HT1080 (cell line): ENCODE results near the gene M1AP. TPM values are rescaled to one million over a fixed set of nuclear protein-coding genes. Genes with fewer than 3 reads are reported as not detected.

Experiments used
- DNase-seq: peaks from one replicate; pipeline ENCODE4 v3.0.0-alpha.2; 2015; ENCODE audit warnings: low read depth
- total RNA-seq: library from RNA; depleted of rRNA; stranded (reverse); fragments of >200 nt; shearing (Covaris generic); gene quantifications from 2 replicates; pipeline ENCODE4 v1.2.3, GENCODE V29; 2014

Gene M1AP
- total RNA-seq, 1 experiment from 2014 or later = 0.03 TPM

- DNase-seq = no peak
Observed at GRCh38 chr2:74550231-74550630, 97.9 kb downstream of the M1AP start.

DNA sequence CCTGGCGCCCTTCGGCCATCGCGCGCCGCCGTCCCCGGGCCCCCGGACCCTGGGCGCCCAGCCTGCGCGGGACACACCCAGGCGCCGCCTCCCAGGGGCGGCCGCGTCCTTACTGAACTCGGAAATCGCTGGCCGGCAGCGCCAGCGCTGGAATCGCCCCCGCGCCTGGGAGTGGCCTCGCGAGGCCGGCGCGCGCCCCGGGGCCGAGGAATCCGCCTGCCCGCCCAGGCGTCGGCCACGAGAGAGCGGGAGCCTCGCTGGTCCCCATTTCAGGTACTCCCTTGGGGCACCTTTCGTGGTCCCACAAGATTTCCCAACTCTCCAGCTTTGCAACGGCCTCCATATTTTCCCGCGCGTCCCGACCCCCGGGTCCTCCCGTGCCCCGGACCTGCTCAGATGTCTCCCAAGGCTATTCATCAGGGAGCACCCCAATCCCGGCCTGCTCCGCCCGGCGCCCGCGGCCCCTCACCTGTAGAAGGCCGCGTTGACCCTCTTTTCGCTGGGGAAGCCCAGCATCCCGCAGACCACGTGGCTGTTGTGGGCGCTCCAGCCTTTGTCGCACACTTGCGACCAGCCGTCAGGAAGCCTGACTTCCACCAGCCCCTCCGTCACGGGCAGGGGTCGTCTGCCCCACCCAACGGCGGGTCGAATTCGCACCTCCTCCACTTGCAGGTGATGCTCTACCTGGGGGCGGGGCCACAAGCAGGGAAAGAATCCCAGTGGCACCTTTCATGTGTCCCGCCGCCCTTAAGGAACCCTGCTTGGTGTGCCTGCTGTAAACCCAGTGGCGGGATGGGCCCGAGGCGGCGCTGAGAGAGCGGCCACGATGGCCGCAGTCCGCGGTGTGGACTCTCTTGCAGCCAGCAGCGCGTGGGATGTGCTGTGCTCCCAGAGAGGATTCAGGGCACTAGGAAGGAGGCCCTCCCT, 99.0 kb downstream of the M1AP start:
- DNase-seq = no peak

DNA sequence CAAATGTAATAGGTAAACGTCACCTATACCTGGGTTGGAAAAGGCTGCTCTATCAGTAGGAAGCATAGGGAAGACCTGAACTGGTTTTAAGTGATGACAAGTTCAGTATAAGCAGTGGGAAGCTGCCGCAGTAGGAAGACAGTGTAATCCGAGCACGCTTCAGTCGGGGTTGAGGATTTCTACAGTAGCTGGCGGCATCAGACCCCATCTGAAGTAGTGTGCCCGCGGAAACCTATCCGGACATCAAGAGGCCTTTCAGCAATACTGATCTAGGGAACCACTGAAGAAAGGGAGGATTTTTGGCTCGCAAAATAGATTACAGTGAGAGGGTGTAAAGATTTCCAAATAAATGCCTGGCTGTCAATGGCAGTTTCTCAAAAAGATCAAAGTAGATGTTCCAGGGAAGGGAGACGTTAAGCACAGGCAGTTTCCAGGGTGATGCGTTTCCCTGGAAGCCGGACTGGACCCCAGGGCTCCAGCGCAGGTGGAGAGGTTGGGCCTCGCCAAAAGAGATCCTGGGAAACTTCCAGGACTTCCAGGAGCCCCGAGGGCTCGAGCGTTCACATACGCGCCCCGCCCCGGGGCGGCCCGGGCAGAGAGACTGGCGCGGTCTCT, 99.7 kb downstream of the M1AP start:
- no peak for DNase-seq

DNA sequence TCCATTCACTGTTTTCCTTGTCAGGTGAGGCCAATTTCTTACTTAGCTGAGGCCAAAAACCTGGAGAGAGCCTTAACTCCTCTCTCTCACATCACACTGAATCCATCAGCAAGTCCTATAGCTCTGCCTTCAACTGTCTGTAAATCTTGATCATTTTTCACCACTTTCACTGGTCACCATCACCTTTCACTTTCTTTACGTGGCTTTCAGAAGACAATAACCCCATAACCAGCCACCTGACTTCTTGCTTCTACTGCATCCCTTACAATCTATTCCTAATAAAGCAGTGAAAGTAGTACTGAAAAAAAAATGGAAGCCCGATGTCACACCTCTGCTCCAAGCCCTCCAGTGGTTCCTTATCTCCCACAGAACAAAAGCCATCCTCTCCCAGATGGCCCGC, 102.1 kb downstream of the M1AP start:
- DNase-seq = no peak

GRCh38 chr2:74544634-74545033, 103.5 kb downstream of the M1AP start:
- no peak for DNase-seq

DNA sequence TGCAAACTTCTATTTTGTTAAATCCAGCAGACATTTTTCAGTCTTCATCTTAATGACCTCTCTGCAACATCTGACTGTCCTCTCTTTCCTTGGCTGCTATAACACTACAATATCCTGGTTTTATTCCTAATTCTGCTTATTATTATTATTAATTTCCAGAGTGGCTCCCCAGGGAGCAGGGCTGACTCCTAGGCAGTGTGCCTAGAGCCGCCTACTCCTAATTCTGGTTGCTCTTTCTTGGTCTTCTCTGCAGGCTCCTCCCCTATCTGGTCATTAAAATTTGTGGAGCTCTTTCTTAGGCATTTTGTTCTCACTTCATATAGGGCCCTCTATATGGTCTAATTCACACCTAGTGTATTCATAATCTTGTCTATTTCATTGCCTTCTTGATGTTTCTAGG, 105.2 kb downstream of the M1AP start:
- DNase-seq = no peak

DNA sequence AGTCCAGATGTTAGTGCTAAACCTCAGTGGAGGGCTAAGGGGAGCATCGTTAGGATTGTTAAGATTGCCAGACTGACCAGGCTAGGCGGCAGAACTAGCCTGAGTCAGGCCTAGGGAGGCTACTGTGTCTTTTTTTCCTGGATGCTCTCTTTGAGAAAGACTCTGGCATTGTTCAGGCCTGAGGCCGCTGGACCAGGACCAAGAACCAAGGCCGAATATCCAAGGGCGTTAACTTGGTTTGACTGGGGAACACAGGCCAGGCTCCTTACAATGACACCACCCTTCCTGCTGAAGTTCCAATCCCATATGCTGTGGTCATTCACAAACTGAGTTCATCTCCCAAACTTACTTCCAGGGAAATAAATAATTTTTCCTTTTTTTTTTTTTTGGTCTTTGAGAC, 107.8 kb downstream of the M1AP start:
- DNase-seq = no peak

- DNase-seq = no peak
Observed at GRCh38 chr2:74538881-74539339, 109.2 kb downstream of the M1AP start.

GRCh38 chr2:74537140-74537539, 111.0 kb downstream of the M1AP start:
- DNase-seq = peak; percentile 48

GRCh38 chr2:74536166-74536950, 111.8 kb downstream of the M1AP start:
- no peak for DNase-seq

DNA sequence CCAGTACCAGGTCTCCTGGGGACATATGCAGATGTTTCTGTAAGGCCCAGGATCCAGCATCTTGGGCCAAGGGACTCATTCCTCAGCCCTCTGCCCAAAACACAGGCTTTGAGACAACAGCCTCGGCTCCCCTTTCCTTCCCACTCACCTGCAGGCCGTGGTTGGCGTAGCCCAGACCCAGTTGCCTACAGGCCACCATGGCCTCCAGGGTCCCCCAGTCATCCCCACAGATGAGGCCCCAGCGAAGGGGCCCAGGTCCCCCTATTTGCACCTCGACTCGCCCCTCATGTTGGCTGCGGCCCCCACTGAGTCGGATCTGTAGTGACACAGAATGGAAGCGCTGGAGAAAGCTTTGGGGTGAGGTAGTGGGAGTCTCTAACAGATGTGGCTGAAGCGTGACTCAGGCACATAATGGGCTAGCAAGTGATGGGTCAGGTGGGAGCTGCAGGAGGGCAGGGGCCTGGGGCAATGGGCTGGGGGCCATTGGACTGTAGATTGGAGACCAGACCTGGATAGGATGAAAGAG, 112.6 kb downstream of the M1AP start:
- DNase-seq = no peak

DNA sequence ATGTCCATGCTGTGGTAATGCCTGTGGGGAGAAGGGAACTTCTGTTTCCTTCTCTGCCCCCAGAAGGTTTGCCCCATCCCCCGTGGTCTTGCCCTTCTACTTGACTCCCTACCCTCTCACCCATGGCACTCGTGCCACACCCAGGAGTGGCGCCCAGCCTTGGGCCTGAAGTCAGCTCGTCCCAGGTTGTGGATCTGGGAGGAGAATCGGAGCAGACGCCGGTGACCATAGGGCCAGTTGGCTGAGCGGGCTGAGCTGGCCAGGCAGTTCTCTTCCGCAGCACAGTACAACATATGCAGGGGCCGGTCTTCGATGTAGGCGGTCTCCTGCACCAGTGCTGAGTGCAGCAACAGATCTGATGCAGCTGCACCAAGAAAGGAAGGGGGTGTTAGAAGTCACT, 113.7 kb downstream of the M1AP start:
- DNase-seq = no peak

DNA sequence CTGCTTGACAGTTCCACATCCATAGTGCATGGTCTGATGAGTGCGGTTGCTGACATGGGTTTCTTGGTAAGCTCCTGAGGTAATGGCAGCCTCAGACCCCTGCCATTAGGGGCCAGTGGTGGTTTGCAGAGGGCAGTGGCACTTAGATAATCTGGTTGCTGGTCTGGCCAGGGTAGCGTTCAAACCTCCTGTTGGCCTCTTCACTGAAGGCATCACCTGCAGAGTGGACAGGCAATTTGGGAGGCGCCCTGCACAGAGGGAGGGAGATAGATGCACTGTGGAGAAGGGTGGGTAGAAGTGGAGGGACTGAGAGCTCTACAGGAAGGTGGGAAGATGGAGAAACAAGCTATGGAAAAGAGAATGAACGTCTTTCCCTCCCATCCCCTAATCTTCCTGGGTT, 114.7 kb downstream of the M1AP start:
- DNase-seq = no peak

- peak; percentile 28 for DNase-seq
Observed at GRCh38 chr2:74532222-74532621, 115.9 kb downstream of the M1AP start.

DNA sequence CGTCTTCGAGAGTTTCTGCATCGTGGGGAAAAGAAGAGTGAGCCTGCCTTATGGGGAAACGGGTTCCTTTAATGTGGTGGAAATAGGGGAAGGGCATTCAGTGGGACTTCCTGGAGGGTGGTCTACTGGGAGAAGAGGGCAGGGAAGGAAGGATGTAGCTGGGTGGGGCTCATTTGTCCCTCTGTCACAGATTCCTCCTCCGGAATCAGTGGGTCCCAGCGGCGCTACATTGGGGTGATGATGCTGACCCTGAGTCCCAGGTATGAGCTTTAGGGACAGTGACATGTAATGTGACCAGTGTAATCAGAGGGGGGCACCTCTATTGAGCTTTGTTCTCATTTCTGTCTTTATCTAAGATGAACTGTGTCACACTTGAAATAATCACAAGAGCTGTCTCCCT, 116.5 kb downstream of the M1AP start:
- no peak for DNase-seq

DNA sequence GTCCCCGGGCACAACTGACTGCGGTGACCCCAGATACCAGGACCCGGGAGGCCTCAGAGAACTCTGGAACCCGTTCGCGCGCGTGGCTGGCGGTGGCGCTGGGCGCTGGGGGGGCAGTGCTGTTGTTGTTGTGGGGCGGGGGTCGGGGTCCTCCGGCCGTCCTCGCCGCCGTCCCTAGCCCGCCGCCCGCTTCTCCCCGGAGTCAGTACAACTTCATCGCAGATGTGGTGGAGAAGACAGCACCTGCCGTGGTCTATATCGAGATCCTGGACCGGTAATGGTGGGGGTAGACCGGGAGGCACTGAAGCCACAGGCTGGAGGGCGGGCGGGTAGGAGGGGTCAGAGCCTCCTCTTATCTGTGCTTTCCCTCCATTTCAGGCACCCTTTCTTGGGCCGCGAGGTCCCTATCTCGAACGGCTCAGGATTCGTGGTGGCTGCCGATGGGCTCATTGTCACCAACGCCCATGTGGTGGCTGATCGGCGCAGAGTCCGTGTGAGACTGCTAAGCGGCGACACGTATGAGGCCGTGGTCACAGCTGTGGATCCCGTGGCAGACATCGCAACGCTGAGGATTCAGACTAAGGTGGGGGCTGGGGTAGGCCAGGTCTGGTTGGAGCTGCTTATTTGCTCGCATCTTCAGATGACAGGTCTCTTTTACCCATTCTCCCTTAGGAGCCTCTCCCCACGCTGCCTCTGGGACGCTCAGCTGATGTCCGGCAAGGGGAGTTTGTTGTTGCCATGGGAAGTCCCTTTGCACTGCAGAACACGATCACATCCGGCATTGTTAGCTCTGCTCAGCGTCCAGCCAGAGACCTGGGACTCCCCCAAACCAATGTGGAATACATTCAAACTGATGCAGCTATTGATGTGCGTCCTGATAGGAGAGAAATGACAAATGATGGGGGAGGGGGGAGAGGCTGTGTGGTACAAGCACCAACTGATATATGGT, 117.6 kb downstream of the M1AP start:
- peak; percentile 45 for DNase-seq

- DNase-seq = peak; percentile 99
Observed at GRCh38 chr2:74529357-74530238, 118.5 kb downstream of the M1AP start, which contains the start of the genes AUP1 and HTRA2. Gene AUP1 (minus strand): TSS chr2:74529706. CDS start chr2:74529629, 77 bp downstream. Gene HTRA2 (plus strand): TSS chr2:74529933. CDS start chr2:74530007, 74 bp downstream.

- DNase-seq = peak; percentile 15
Observed at GRCh38 chr2:74528600-74529356, 119.4 kb downstream of the M1AP start.
